RCC 7860 (cell line): ENCODE data around the gene TTLL9.

Source experiments
- DNase-seq: peaks from one replicate; pipeline ENCODE4 v3.0.0-alpha.2; 2015; ENCODE audit warnings: low spot score
- FAIRE-seq: peaks from 2 replicates; lab custom pipeline; 2012; peaks lifted over from hg19 to GRCh38; lab: Jason Lieb, UNC

Gene TTLL9

DNA sequence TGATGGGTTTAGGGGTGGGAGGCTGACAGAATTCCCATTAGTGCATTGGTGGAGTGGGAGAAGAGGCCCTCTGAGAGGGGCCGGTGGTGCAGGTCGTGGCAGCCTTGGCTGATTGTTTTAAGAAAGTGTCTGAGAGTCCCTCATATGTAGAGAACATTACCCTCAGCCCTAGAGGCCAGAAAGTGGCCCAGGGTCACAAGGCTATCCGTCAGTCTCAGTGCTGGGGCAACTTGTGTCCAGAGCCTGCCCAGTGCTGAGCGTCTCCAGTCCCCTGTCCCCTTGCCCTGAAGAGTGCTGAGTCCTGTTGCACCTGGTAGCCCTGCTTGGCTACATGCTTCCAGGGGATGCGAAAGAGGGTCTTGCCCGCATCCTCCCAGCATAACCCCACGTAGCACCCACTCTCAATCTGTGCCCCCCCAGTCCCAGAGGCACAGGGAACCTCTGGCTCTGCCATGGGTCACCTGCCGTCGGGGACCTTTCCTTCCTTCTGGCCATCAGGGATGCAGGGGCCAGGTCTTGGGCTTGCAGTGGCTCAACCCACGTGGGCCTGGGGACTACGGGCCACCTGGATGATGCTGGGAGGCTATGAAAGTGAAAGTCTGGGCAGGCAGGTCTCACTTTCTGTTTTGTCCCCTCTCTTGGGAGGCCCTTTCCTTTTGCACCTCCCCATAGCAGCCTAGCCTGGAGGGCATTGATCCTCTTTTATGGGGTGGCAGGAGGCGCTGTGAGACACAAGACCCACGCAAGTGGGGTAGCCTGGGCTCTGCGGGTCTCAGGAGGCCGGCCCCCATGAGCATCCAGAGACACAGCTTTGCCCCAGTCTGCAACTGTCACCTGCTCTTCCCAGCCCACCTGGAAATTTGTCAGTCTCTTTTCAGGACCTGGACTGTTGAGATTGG is 12.3 kb upstream of the TTLL9 start:
- DNase-seq = no peak
- FAIRE-seq = no peak

- no peak for FAIRE-seq
Measured at GRCh38 chr20:31858760-31859083, 11.7 kb upstream of the TTLL9 start.

GRCh38 chr20:31859266-31859997 is 11.0 kb upstream of the TTLL9 start:
- FAIRE-seq = no peak
- no peak for DNase-seq

More at GRCh38 chr20:31858760-31859083, 11.7 kb upstream of the TTLL9 start:
- DNase-seq = no peak

GRCh38 chr20:31859998-31860380 is 10.4 kb upstream of the TTLL9 start:
- FAIRE-seq = no peak
- no peak for DNase-seq

GRCh38 chr20:31860390-31861134 is 9.9 kb upstream of the TTLL9 start:
- peak; percentile 43 for DNase-seq
- no peak for FAIRE-seq

GRCh38 chr20:31861135-31861384 is 9.4 kb upstream of the TTLL9 start:
- DNase-seq = no peak

DNA sequence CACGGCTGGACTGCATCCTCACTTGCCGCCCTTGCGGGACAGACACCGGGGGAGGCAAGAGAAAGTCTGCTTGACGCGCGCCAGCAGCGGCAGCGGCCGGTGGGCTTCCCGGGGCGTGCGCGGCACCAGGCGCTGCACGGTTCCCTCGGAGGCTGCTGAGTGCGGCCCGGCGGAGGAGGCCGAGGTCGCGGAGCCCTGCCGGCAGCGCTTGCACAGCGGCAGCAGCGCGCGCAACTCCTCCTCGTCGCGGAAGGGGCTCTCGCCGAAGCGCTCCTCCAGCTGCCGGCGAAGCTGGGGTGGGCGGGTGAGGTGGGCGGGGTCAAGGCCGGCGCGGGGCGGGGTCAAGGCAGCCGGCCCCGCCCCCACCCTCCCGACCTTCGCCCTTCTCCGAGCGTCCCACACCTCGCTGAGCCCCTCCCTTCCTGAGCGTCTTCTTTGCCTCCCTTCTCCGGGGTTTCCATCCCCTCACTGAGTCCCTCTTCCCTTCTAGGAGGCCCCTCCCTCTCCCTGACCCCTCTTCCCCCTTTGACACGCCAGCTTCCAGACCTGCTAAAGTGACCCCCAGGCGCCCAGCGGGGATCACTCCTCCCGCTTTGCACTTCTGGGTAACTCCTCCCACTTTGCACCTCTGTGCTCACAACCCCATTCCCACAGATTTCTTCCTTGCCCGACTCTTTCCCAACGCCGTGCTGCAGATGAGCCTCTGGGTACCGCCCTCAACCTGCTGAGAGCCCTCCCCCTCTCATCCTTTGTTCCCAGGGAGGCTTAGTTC is 8.9 kb upstream of the TTLL9 start:
- DNase-seq (no peak), FAIRE-seq (no peak)

More at GRCh38 chr20:31861135-31861384, 9.4 kb upstream of the TTLL9 start:
- FAIRE-seq = no peak

DNA sequence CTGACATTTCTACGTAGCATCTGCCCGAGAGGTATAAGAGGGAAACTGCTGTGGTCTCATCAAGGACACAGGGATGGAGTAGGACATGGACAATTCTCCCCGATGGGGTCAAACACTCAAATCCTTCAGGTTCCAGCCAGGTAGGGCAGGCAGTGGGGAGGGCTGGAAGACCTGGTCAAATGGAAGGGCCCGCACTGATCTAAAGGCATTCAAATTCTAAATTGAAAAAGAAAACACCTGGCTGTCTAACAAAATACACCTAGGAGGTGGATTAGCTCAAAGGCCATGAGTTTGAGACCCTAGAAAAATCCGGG is 8.3 kb upstream of the TTLL9 start:
- DNase-seq = no peak
- no peak for FAIRE-seq

- FAIRE-seq (no peak), DNase-seq (no peak)
Measured at GRCh38 chr20:31862506-31862905, 7.9 kb upstream of the TTLL9 start.

DNA sequence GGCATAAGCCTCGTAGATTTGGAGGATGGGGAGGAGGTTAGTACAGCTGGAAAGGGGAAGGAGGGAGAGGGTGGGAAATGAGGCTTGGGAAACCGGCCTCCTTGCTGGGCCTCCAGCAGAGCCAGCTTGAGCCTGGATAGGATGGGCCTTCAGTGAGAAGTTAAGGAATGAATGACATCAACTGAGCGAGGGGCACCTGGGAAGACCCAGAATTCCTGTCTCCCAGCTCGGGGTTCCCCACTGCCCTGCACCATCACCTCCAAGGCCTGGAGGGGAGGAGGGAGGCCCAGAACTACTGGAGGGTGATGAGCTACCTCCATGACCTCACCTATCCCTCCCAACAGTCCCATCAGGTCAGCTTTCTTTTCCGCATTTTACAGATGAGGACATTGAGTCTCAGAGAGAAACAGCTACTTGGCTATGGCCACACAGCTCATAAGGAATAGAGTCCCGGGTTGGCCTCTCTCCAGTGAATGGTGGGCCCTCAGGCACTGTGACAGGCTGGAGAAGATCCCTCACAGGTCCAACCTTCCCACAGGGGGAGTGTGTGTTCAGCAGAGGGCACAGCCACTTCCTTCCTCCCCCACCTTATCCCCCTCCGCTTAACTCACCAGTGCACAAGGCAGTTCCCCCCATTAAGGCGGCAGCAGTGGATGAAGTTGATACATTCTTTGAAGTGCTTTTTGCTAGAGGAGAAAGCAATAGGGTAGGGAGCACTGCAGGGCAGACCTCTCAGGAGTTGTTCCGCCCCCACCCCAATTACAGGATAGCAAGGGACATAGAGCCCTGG is 6.9 kb upstream of the TTLL9 start:
- no peak for DNase-seq
- no peak for FAIRE-seq

DNA sequence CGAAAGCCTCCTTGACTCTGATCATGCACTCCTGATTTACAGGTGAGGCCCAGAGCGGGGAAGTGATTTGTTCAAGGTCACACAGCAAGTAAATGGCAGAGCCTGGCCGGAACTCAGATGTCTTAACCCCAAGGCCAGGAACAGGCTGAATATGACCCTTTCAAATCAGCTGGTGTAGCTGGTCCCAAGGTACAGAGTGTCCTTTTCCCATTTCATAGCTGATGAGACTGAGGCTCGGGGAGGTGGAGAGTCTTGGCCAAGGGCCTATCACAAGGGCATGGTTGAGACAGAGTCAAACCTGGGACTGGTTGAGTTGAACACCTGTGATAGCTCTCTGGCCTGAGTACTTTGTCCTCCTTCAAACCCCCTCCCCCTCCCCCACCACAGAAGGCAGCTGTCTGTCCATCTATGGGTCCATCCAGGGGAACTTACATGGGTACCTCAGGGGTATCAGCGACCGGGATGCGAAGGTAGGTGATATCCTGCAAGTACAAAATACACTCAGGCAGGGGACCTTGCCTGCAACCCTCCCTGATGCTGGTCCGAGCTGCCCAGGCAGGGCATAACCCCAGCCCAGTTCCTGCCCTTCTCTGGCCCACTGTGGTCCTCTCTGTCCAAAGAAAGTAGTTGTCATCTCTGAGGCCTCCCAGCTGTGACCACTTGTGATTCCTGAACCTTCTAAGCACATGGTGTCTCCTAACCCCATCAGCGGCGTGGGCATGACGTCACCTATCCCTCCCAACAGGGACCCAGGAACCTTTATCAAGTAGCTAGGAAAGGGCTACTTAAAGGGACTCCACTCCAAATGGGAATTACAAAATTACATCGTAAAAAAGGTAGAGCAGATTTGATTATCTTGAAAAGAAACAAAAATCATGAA is 5.7 kb upstream of the TTLL9 start:
- DNase-seq (no peak), FAIRE-seq (no peak)

- DNase-seq (no peak), FAIRE-seq (no peak)
Measured at GRCh38 chr20:31866221-31866620, 4.2 kb upstream of the TTLL9 start.

DNA sequence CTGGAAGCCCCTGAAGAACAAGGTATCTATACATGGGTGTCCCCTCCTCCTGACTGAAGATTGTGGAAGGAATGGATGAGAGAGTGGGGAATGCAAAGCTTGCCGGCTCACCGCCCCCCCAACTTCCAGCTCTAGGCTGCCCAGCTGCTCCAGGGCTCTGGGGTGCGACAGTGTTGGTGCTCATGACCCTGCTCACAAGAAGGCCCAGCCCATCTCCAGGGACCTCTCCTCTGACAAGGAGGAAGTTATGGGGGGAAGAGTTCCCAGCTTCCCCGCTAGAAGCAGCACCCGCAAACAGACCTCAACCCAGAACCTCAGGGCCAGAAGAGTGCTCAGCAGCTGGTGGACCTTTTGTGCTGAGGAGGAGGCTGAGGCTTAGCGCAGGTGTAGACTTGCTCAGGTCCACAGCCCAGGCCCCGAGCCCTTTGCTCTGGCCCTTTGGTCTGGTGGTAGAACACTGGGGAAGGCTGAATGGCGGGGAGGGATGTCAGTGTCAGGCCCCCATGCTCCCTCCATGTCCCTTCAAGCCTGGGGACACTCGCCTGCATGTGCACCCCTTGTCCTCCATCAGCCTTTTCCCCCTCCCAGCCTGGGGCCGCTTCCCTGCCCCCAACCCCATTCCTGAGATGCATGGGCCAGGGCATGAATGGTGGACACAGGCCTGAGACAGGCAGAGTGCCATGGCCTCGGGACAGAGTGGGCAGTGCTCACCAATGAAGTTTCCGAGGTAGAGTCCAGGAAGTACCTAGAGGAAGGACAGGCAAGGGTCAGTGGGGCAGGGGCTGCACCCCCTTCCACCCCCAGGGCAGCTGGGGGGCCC is 1.4 kb upstream of the TTLL9 start:
- DNase-seq = no peak
- FAIRE-seq = no peak

DNA sequence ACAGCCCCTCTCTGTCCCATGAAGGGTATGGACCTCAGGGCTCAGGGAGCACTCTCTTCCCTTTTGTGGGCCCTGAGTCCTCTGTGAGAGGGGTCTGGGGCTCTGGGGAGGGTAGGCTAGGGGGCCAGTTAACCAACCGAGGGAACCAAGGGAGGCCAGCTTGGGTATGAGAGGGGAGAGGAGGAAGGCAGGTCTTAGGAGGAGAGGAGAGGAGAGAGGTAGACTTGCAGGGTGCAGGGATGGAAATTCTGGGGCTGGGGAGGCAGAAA is 827 bp upstream of the TTLL9 start:
- FAIRE-seq = no peak
- no peak for DNase-seq

DNA sequence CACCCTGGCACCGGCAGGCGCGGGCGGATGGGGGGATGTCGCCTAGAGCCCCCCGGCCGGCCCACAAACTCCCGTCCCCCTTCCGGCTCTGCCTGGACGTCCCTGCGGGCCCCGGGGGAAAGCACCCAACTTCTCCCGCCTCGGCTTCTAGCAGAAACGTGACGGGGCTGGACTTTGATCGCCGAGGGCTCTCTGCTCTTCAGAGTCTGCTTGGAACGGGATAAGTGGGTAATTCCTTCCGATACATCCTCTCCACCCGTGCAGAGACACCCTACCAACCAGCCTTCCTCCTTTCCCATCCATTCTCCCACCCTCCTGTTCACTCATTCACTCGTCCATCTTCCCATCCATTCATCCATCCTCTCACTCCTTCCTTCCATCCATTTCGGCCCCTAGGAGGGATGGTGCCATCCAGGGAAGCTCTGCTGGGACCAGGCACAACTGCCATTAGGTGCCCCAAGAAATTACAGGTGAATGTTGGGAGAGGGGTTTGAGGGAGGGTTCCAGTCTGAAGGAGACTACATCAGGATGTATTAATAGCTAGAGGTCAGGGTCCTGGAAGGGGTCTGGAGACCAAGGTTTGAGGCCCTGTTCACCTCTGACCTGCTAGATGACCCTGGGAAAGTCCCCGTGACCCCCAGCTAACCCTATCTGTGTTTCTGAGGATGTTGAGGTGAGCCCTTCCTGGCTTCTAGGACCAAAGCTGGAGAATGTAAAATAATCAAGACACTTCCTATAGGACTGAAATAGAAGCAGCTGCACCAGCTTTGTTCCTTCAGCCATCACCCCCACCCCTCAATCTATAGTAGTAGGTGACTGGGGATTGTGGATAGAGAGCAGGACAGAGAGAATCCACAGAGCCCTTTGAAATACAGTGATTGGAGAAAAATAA is 538 bp downstream of the TTLL9 start:
- DNase-seq (no peak), FAIRE-seq (no peak)

DNA sequence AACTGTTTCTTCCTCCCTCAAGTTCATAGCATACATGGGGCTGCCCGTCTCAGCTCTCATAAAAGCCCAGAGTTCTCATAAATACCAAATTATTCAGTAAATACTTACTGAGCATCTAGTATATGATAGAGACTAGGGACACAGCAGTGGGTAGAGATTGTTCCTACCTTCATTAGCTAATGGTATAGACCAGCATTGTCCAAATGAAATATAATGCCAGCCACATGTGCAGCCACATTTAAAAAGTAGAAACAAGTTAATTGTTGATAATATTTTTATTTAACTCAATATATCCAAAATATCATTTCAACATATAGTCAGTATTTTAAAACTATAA is 1.2 kb downstream of the TTLL9 start:
- DNase-seq = no peak
- no peak for FAIRE-seq

- no peak for DNase-seq
- no peak for FAIRE-seq
Measured at GRCh38 chr20:31872406-31872805, 2.0 kb downstream of the TTLL9 start.

- DNase-seq = no peak
- no peak for FAIRE-seq
Measured at GRCh38 chr20:31875671-31876070, 5.2 kb downstream of the TTLL9 start.
